ENCODE measurements around the gene VWA3B.

- TF ChIP-seq CTCF (optimal IDR thresholded peaks at IDR 0.05 in 1 of 3, IDR thresholded peaks at IDR 0.05 in 1 of 3, conservative IDR thresholded peaks at IDR 0.05 in 1 of 3; ENCODE audit: extremely low read depth in 1 of 3, insufficient read depth in 2 of 3, low read length in 3 of 3): no peak
- no peak for TF ChIP-seq EZH2 (IDR thresholded peaks at IDR 0.05; ENCODE audit: low read length)
Measured at GRCh38 chr2:98295275-98295674, 208.3 kb downstream of the VWA3B start.

Measured in keratinocyte (primary cell).